DMS 273 treated with DMSO at 0.1 percent for 48 hours (cell line): ENCODE data around the gene NOTO.

Source experiments
- DNase-seq: peaks from one replicate; lab custom pipeline; 2025; lab: John Stamatoyannopoulos, UW

NOTO gene

GRCh38 chr2:73233932-73234832, 31.8 kb downstream of the NOTO start, which contains the start of gene CCT7:
TSS of gene CCT7 (plus strand) at chr2:73234308. CDS start at chr2:73234379, 71 bp downstream.
- DNase-seq, result peak; percentile 93

GRCh38 chr2:73235315-73236028, 33.1 kb downstream of the NOTO start:
- DNase-seq, result no peak

GRCh38 chr2:73237168-73237567, 34.8 kb downstream of the NOTO start:
- DNase-seq, result no peak

GRCh38 chr2:73238149-73238548, 35.8 kb downstream of the NOTO start:
- no peak for DNase-seq

- no peak for DNase-seq
Observed at GRCh38 chr2:73238976-73239375, 36.6 kb downstream of the NOTO start.

DNA sequence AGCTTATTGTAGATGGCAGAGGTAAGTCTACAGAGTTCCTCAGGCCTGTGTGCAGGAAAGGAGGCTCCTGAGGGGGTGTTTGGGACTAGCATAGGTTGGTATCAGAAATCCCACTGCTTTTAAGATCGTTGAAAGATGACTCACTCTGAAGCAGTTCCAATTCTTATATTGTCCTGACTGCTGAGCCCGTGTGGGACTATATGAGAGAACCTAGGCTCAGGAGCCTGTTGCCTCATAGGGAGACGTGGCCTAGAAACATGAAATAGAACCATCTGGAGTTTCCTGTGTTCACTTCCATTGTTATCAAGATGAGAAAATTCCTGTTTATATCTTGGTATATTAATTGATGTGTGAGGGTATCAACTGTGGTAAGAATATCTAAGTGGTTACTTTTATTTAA, 37.4 kb downstream of the NOTO start:
- no peak for DNase-seq

DNA sequence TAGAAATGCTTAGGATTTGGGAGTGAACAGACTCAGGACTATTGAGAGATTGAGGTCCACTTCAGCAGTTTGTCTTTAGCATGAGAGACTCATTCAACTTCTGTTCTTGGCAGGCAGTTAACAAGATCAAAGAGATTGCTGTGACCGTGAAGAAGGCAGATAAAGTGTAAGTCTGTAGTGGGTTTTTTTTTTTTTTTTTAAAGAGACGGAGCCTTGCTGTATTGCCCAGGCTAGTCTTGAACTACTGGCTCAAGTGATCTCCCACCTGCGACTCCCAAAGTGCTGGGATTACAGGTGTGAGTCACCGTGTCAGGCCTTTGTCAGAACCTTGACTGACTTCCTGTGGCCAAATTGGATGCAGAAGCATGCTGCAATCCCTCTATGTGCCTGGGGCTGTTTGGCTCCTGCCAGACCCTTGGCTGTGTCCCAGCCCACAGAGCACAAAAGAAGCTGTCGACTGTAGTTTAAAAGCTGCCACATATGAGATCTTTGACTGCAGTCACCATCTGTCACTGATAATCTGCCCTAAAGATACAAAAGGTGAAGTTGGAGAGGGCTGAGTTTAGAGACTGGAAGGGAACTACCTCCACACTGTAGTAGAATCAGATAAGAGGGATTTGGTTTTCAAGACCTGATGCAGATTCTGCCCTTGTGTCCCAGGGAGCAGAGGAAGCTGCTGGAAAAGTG, 41.7 kb downstream of the NOTO start:
- peak; percentile 86 for DNase-seq

- DNase-seq, result no peak
Observed at GRCh38 chr2:73244580-73244979, 42.2 kb downstream of the NOTO start.

- no peak for DNase-seq
Observed at GRCh38 chr2:73246850-73247249, 44.5 kb downstream of the NOTO start.

GRCh38 chr2:73249636-73250035, 47.3 kb downstream of the NOTO start:
- no peak for DNase-seq

- DNase-seq, result no peak
Observed at GRCh38 chr2:73250872-73251846, 48.8 kb downstream of the NOTO start.

- DNase-seq, result no peak
Observed at GRCh38 chr2:73252238-73253027, 50.1 kb downstream of the NOTO start.

GRCh38 chr2:73253400-73253799, 51.0 kb downstream of the NOTO start:
- DNase-seq, result no peak

GRCh38 chr2:73253901-73254300, 51.5 kb downstream of the NOTO start:
- DNase-seq, result no peak

- DNase-seq, result no peak
Observed at GRCh38 chr2:73254343-73255006, 52.1 kb downstream of the NOTO start.

- no peak for DNase-seq
Observed at GRCh38 chr2:73255007-73255644, 52.8 kb downstream of the NOTO start.

DNA sequence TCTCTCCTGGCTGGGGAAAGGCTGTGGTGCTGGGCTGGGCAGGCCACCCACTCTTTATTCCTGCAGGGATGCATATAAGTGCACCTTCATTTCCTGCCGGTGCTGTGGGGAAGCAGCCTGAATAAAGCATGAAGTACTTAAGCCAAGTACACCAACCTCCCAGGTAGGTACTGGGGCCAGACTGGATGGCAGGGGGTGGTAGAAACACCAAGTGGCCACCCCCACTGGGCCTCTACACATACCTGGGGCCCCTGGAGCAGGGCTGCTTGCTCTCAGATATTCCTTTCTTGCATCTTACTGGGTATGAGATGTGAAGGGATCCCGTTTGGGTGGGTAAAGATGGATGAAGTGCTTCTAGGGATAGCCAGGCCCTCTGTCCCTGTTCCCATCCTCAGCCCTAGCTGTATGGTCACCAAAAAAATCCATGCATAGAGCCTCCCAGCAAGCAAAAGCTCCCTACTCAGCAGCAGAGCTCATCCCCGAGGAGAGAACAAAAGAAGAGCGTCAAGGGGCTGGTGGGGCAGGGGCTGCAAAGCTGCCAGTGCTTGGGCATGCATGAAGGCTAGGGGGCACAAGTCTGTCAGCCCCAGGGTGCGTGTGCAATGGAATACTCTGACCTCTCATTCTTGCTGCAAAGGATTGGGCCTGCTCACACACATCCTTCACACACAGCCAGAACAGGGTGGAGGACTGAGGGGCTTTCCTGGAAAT, 53.7 kb downstream of the NOTO start:
- no peak for DNase-seq

GRCh38 chr2:73256618-73256922, 54.2 kb downstream of the NOTO start:
- no peak for DNase-seq

DNA sequence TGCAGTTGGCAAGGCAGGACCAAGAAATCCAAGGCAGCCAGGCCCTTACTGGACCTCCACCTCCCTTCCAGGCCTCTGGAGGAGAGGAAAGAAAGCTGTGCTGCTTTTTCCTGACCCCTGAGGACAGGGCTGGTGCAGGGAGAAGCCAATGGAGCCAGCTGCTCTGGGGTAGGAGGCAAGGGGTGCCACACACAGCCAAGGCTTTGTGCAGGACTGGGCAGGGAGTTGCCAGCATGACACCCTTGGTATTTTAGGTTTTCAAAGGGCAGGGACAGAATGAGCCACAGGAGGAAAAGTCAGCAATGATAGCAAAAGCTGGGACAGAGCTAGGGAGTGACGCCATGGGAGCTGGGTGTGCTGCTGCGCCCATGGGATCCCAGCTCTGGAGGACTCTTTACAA, 54.6 kb downstream of the NOTO start:
- no peak for DNase-seq
